GM12874 (cell line): Measurements from ENCODE around the gene CRTC1.

Experiments used
- TF ChIP-seq, protein P1 (sequence below): IDR thresholded peaks from 2 replicates; pipeline ENCODE4 v1.5.1; 2011; ENCODE audit warnings: low read depth, mild to moderate bottlenecking, control low read depth, low read length, moderate library complexity; ENCODE audit not compliant: insufficient read depth

The CRTC1 gene

DNA sequence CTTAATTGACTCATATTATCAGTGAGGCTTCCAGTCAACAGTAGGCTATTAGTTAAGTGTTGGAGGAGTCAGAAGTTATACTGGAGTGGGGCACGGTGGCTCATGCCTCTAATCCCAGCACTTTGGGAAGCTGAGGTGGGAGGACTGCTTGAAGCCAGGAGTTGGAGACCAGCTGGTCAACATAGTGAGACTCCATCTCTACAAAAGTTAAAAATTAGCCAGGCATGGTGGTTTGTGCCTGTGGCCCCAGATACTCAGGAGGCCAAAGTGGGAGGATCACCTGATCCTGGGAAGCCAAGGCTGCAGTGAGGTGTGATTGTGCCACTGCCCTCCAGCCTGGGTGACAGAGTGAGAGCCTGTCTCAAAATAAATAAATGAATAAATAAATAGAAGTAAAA lies 54.5 kb downstream of the CRTC1 start:
- TF ChIP-seq, protein P1, sequence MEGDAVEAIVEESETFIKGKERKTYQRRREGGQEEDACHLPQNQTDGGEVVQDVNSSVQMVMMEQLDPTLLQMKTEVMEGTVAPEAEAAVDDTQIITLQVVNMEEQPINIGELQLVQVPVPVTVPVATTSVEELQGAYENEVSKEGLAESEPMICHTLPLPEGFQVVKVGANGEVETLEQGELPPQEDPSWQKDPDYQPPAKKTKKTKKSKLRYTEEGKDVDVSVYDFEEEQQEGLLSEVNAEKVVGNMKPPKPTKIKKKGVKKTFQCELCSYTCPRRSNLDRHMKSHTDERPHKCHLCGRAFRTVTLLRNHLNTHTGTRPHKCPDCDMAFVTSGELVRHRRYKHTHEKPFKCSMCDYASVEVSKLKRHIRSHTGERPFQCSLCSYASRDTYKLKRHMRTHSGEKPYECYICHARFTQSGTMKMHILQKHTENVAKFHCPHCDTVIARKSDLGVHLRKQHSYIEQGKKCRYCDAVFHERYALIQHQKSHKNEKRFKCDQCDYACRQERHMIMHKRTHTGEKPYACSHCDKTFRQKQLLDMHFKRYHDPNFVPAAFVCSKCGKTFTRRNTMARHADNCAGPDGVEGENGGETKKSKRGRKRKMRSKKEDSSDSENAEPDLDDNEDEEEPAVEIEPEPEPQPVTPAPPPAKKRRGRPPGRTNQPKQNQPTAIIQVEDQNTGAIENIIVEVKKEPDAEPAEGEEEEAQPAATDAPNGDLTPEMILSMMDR, result no peak

DNA sequence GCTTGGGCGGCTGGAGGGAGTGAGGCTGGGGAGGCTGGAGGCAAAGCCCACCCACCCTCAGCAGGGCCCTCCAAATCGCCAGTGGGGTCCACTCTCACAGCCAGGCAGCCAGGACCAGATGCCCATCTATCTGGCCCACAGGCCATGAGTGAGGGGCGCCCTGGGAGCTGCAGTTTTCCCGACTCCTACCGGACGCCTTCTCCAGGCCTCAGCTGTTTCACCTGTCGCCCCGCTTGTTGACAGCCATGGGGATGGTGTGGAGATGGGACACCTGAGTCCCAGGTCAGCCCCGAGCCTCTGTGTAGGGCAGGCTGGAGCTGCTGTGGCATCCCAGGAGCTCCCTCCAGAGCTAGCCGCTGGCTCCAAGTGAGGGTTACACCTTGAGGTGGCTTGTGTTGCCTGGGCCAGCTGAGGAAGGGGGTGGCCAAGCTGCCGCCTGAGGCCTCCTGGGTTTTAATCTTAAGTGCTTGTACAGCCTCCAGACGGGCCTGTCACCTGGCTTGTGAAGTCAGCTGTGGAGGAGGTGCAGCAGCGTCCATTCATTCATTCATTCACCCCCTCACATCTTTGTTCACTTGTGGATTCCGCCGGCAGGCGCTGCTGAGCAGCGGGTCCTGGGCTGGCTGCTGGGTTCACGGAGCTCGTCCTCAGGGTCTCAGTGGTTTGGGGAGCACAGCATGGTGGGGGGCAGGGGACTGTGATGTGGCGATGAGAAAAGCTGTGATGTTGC lies 55.6 kb downstream of the CRTC1 start:
- TF ChIP-seq, protein P1, result no peak

GRCh38 chr19:18741124-18742121 lies 57.9 kb downstream of the CRTC1 start:
- TF ChIP-seq, protein P1, result no peak

DNA sequence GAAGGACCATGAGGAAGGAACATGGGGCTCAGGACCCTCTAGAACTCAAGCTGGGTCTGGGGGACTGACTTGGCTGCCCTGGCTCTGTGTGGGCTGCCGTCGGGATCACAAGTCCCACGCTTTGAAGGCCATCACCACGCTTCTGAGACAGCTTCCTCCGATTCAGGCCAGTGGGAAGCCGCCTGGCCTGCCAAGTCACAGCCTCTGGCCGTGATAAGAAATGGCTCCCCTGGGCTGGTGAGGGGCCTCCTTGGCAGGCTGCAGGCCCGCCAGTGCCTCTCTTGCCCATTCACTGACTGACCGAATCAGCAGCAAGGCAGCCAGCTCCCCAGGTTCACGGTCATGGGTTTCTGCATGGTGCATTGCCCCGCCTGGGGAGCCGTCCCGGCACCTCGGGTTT lies 58.8 kb downstream of the CRTC1 start:
- TF ChIP-seq, protein P1, result no peak

- TF ChIP-seq, protein P1, result no peak
These were observed 59.6 kb downstream of the CRTC1 start for GRCh38 chr19:18742838-18743783.

GRCh38 chr19:18743784-18744418 lies 60.4 kb downstream of the CRTC1 start:
- TF ChIP-seq, protein P1, result no peak
